SK-N-SH treated with all-trans-retinoic acid at 6 μM for 48 hours (cell line): Measurements from ENCODE around the gene SLC12A5.

ENCODE experiments used
- ATAC-seq: fragments of 200-7000 bp; cut with Tn5 transposase; 3 replicates; pipeline ENCODE4 v1.9.1; 2020; ENCODE audit warnings: mild to moderate bottlenecking, moderate library complexity
- ARNTL ChIP-seq: fragments of 450-650 bp; formaldehyde crosslinking; IDR thresholded peaks from 2 replicates; pipeline ENCODE4 v1.5.0; 2020; ENCODE audit warnings: low read depth, mild to moderate bottlenecking, moderate library complexity, borderline replicate concordance
- BACH2 ChIP-seq: fragments of 250-450 bp; sonication (Bioruptor Pico); IDR thresholded peaks from 2 replicates; pipeline ENCODE4 v1.9.0; 2021; ENCODE audit warnings: mild to moderate bottlenecking, borderline replicate concordance
- CSDC2 ChIP-seq: fragments of 250-450 bp; sonication (Bioruptor Pico); IDR thresholded peaks from 2 replicates; pipeline ENCODE4 v1.5.0; 2020; ENCODE audit warnings: mild to moderate bottlenecking, moderate library complexity
- ESRRG ChIP-seq: fragments of 250-450 bp; sonication (Bioruptor Pico); IDR thresholded peaks from 2 replicates; pipeline ENCODE4 v1.6.1; 2021; ENCODE audit warnings: mild to moderate bottlenecking
- GLIS3 ChIP-seq: fragments of 250-450 bp; sonication (Bioruptor Pico); IDR thresholded peaks from 2 replicates; pipeline ENCODE4 v1.5.0; 2020; ENCODE audit warnings: mild to moderate bottlenecking, moderate library complexity
- ISL1 ChIP-seq: fragments of 250-450 bp; sonication (Bioruptor Pico); IDR thresholded peaks from 2 replicates; pipeline ENCODE4 v2.1.2; 2022; ENCODE audit warnings: mild to moderate bottlenecking, moderate library complexity
- OSR1 ChIP-seq: fragments of 250-450 bp; sonication (Bioruptor Pico); IDR thresholded peaks from 2 replicates; pipeline ENCODE4 v1.8.0; 2022; ENCODE audit warnings: moderate library complexity, mild to moderate bottlenecking, inconsistent platforms
- RARB ChIP-seq: fragments of 250-450 bp; sonication (Bioruptor Pico); IDR thresholded peaks from 2 replicates; pipeline ENCODE4 v1.8.0; 2021; ENCODE audit warnings: mild to moderate bottlenecking, moderate library complexity
- TCF4 ChIP-seq: fragments of 250-450 bp; sonication (Bioruptor Pico); IDR thresholded peaks from 2 replicates; pipeline ENCODE4 v1.8.0; 2021; ENCODE audit warnings: mild to moderate bottlenecking, moderate library complexity, borderline replicate concordance
- TOX ChIP-seq: fragments of 250-450 bp; sonication (Bioruptor Pico); IDR thresholded peaks from 2 replicates; pipeline ENCODE4 v1.8.0; 2021; ENCODE audit warnings: mild to moderate bottlenecking, moderate library complexity, borderline replicate concordance
- ZC3H10 ChIP-seq: fragments of 250-450 bp; sonication (Bioruptor Pico); IDR thresholded peaks from 2 replicates; pipeline ENCODE4 v1.5.1; 2021; ENCODE audit warnings: mild to moderate bottlenecking, moderate library complexity
- ZFP30 ChIP-seq: fragments of 450-650 bp; formaldehyde crosslinking; IDR thresholded peaks from 2 replicates; pipeline ENCODE4 v1.5.0; 2022; ENCODE audit warnings: mild to moderate bottlenecking, moderate library complexity
- ZNF565 ChIP-seq: fragments of 450-650 bp; formaldehyde crosslinking; conservative IDR thresholded peaks from 2 replicates; pipeline ENCODE4 v1.5.0; 2020; ENCODE audit warnings: low read depth, mild to moderate bottlenecking, moderate library complexity
- ZNF70 ChIP-seq: fragments of 450-650 bp; formaldehyde crosslinking; IDR thresholded peaks from 2 replicates; pipeline ENCODE4 v1.5.0; 2020; ENCODE audit warnings: mild to moderate bottlenecking, moderate library complexity
- ZNF8 ChIP-seq: fragments of 450-650 bp; formaldehyde crosslinking; IDR thresholded peaks from 2 replicates; pipeline ENCODE4 v1.5.0; 2020; ENCODE audit warnings: mild to moderate bottlenecking, moderate library complexity
- TF ChIP-seq, protein P1 (sequence below): fragments of 250-450 bp; sonication (Bioruptor Pico); IDR thresholded peaks from 2 replicates; pipeline ENCODE4 v1.5.0; 2020; ENCODE audit warnings: mild to moderate bottlenecking, moderate library complexity
- TF ChIP-seq, protein P2 (sequence below): fragments of 250-450 bp; sonication (Bioruptor Pico); IDR thresholded peaks from 2 replicates; pipeline ENCODE4 v1.5.1; 2020; ENCODE audit warnings: low read depth, mild to moderate bottlenecking, moderate library complexity
- TF ChIP-seq, protein P3 (sequence below): fragments of 250-450 bp; sonication (Bioruptor Pico); IDR thresholded peaks from 2 replicates; pipeline ENCODE4 v1.8.0; 2020; ENCODE audit warnings: mild to moderate bottlenecking, moderate library complexity, borderline replicate concordance
- TF ChIP-seq, protein P4 (sequence below): fragments of 250-450 bp; sonication (Bioruptor Pico); IDR thresholded peaks from 2 replicates; pipeline ENCODE4 v1.8.0; 2021; ENCODE audit warnings: low read depth, mild to moderate bottlenecking, moderate library complexity, borderline replicate concordance
- TF ChIP-seq, protein P5 (sequence below): fragments of 250-450 bp; sonication (Bioruptor Pico); IDR thresholded peaks from 2 replicates; pipeline ENCODE4 v1.5.1; 2021; ENCODE audit warnings: mild to moderate bottlenecking, moderate library complexity

The SLC12A5 gene

DNA sequence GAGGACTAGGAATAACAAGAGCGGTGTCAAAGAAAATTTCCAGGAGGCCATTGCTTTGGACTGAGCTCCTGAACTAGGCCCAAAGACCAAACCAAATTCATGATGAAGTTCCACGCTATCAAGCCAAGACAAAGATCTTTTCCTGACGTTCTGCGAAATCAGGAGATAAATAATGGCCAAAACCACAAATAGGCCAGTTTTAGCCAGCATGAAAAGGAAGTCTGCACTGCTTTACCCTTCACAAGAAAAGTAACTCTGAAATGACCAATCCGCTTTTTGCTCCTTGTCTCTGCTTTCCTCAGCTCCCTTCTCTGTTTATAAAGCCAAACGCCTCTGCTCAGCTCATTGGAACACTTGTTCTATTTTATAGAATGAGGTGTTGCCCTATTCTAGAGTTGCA, 54.1 kb downstream of the SLC12A5 start:
- ATAC-seq: no peak
- TF ChIP-seq, protein P1, sequence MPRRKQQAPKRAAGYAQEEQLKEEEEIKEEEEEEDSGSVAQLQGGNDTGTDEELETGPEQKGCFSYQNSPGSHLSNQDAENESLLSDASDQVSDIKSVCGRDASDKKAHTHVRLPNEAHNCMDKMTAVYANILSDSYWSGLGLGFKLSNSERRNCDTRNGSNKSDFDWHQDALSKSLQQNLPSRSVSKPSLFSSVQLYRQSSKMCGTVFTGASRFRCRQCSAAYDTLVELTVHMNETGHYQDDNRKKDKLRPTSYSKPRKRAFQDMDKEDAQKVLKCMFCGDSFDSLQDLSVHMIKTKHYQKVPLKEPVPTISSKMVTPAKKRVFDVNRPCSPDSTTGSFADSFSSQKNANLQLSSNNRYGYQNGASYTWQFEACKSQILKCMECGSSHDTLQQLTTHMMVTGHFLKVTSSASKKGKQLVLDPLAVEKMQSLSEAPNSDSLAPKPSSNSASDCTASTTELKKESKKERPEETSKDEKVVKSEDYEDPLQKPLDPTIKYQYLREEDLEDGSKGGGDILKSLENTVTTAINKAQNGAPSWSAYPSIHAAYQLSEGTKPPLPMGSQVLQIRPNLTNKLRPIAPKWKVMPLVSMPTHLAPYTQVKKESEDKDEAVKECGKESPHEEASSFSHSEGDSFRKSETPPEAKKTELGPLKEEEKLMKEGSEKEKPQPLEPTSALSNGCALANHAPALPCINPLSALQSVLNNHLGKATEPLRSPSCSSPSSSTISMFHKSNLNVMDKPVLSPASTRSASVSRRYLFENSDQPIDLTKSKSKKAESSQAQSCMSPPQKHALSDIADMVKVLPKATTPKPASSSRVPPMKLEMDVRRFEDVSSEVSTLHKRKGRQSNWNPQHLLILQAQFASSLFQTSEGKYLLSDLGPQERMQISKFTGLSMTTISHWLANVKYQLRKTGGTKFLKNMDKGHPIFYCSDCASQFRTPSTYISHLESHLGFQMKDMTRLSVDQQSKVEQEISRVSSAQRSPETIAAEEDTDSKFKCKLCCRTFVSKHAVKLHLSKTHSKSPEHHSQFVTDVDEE (CRISPR knock-in tag): no peak
- TF ChIP-seq ZNF70 (no peak), ZC3H10 (no peak), ESRRG (CRISPR knock-in tag) (no peak), GLIS3 (CRISPR knock-in tag) (no peak), ZNF8 (CRISPR knock-in tag) (no peak), ARNTL (CRISPR knock-in tag) (no peak), TCF4 (CRISPR knock-in tag) (no peak), BACH2 (CRISPR knock-in tag) (no peak)
- TF ChIP-seq, protein P2, sequence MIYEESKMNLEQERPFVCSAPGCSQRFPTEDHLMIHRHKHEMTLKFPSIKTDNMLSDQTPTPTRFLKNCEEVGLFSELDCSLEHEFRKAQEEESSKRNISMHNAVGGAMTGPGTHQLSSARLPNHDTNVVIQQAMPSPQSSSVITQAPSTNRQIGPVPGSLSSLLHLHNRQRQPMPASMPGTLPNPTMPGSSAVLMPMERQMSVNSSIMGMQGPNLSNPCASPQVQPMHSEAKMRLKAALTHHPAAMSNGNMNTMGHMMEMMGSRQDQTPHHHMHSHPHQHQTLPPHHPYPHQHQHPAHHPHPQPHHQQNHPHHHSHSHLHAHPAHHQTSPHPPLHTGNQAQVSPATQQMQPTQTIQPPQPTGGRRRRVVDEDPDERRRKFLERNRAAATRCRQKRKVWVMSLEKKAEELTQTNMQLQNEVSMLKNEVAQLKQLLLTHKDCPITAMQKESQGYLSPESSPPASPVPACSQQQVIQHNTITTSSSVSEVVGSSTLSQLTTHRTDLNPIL (CRISPR knock-in tag): no peak
- TF ChIP-seq, protein P3, sequence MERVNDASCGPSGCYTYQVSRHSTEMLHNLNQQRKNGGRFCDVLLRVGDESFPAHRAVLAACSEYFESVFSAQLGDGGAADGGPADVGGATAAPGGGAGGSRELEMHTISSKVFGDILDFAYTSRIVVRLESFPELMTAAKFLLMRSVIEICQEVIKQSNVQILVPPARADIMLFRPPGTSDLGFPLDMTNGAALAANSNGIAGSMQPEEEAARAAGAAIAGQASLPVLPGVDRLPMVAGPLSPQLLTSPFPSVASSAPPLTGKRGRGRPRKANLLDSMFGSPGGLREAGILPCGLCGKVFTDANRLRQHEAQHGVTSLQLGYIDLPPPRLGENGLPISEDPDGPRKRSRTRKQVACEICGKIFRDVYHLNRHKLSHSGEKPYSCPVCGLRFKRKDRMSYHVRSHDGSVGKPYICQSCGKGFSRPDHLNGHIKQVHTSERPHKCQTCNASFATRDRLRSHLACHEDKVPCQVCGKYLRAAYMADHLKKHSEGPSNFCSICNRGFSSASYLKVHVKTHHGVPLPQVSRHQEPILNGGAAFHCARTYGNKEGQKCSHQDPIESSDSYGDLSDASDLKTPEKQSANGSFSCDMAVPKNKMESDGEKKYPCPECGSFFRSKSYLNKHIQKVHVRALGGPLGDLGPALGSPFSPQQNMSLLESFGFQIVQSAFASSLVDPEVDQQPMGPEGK (CRISPR knock-in tag): no peak
- TF ChIP-seq, protein P4, sequence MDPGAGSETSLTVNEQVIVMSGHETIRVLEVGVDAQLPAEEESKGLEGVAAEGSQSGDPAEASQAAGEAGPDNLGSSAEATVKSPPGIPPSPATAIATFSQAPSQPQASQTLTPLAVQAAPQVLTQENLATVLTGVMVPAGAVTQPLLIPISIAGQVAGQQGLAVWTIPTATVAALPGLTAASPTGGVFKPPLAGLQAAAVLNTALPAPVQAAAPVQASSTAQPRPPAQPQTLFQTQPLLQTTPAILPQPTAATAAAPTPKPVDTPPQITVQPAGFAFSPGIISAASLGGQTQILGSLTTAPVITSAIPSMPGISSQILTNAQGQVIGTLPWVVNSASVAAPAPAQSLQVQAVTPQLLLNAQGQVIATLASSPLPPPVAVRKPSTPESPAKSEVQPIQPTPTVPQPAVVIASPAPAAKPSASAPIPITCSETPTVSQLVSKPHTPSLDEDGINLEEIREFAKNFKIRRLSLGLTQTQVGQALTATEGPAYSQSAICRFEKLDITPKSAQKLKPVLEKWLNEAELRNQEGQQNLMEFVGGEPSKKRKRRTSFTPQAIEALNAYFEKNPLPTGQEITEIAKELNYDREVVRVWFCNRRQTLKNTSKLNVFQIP (CRISPR knock-in tag): no peak
- TF ChIP-seq, protein P5, sequence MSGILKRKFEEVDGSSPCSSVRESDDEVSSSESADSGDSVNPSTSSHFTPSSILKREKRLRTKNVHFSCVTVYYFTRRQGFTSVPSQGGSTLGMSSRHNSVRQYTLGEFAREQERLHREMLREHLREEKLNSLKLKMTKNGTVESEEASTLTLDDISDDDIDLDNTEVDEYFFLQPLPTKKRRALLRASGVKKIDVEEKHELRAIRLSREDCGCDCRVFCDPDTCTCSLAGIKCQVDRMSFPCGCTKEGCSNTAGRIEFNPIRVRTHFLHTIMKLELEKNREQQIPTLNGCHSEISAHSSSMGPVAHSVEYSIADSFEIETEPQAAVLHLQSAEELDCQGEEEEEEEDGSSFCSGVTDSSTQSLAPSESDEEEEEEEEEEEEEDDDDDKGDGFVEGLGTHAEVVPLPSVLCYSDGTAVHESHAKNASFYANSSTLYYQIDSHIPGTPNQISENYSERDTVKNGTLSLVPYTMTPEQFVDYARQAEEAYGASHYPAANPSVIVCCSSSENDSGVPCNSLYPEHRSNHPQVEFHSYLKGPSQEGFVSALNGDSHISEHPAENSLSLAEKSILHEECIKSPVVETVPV (CRISPR knock-in tag): no peak

DNA sequence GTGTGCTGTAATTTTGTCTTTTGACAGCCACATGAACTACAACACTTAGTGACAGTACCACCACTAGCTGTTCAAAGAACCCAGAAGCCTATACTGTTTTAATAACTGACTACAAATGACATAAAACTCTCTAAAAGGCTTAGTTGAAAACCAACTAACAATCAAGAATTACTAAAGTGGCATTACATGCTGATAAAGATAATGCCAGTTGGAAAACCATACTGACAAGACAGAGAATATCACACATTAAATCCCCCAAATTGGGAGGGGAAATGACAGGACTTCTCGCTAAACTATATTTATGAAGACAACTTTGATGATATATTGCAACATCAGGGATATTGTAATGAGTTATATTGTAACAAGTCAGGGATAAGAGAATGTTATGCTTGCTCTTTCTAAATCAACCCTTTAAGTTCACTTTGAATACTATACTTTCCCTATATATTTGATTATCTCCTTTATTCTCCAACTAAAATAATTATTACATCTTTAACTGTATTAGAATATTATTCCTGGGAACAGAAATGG, 54.6 kb downstream of the SLC12A5 start:
- TF ChIP-seq ZNF8 (CRISPR knock-in tag) (no peak), ZNF565 (no peak), TCF4 (CRISPR knock-in tag) (no peak), ISL1 (no peak), ZFP30 (CRISPR knock-in tag) (no peak), ESRRG (CRISPR knock-in tag) (no peak), ZNF70 (no peak), OSR1 (no peak), CSDC2 (no peak), RARB (CRISPR knock-in tag) (no peak), ARNTL (CRISPR knock-in tag) (no peak), GLIS3 (CRISPR knock-in tag) (no peak), TOX (CRISPR knock-in tag) (no peak)
- TF ChIP-seq, protein P4 (CRISPR knock-in tag): no peak
- TF ChIP-seq, protein P2 (CRISPR knock-in tag): no peak
- TF ChIP-seq, protein P1 (CRISPR knock-in tag): no peak
- TF ChIP-seq, protein P5 (CRISPR knock-in tag): no peak
- TF ChIP-seq, all 23 proteins: peak for 0
- no peak for ATAC-seq
